Kidney (tissue), 14 donors: Measurements from ENCODE around the gene RGS14. TPM values are rescaled to one million over a fixed set of nuclear protein-coding genes. Genes with fewer than 3 reads are reported as not detected.

Experiments
- DNase-seq, 5 donors: peaks; one replicate each; pipeline ENCODE4 v3.0.0-alpha.2; 2013 to 2020
- FAIRE-seq: peaks from 2 replicates; lab custom pipeline; 2012; peaks lifted over from hg19 to GRCh38; lab: Jason Lieb, UNC
- H3K27ac ChIP-seq, 2 donors: one replicate each; pipeline ENCODE4 v1.7.0; 2013; ENCODE audit warnings: low read depth in 2 of 2, low read length in 2 of 2, inconsistent platforms in 1 of 2
- H3K27me3 ChIP-seq: one replicate; pipeline ENCODE4 v1.7.1; 2013; ENCODE audit warnings: low read length, inconsistent platforms; ENCODE audit not compliant: control insufficient read depth, insufficient read depth
- H3K36me3 ChIP-seq, 3 donors: one replicate each; pipeline versions ENCODE4 v1.7.0 to v1.7.1; 2013; ENCODE audit warnings: low read length in 3 of 3, control low read depth in 1 of 3, inconsistent platforms in 1 of 3; ENCODE audit not compliant: insufficient read depth in 3 of 3, control insufficient read depth in 2 of 3
- H3K4me1 ChIP-seq, 3 donors: one replicate each; pipeline versions ENCODE4 v1.7.0 to v1.7.1; 2013; ENCODE audit warnings: low read length in 3 of 3, inconsistent platforms in 1 of 3, low read depth in 1 of 3; ENCODE audit not compliant: control insufficient read depth in 2 of 3, insufficient read depth in 2 of 3
- H3K4me3 ChIP-seq, 3 donors: one replicate each; pipeline versions ENCODE4 v1.7.0 to v1.8.1; 2013; ENCODE audit warnings: low read length in 3 of 3, control low read depth in 1 of 3, inconsistent platforms in 1 of 3
- H3K9ac ChIP-seq, 3 donors: one replicate each; pipeline versions ENCODE4 v1.7.0 to v1.7.1; 2013; ENCODE audit warnings: low read length in 3 of 3, control low read depth in 1 of 3, inconsistent platforms in 1 of 3
- H3K9me3 ChIP-seq, 3 donors: one replicate each; pipeline versions ENCODE4 v1.7.0 to v1.7.1; 2013; ENCODE audit warnings: low read length in 3 of 3, control low read depth in 1 of 3, inconsistent platforms in 1 of 3; ENCODE audit not compliant: control insufficient read depth in 2 of 3, insufficient read depth in 1 of 3
- CTCF ChIP-seq: IDR thresholded peaks from 3 replicates; pipeline ENCODE4 v1.5.1; 2012; ENCODE audit warnings: mild to moderate bottlenecking, moderate library complexity, borderline replicate concordance; ENCODE audit not compliant: insufficient read depth; ENCODE audit errors: extremely low read depth
- intact Hi-C: fragments of 100-400 bp; cut with DNase I; formaldehyde crosslinking; loops from one replicate; pipeline ENCODE4 v1.11.1; 2022
- polyA plus RNA-seq: library from polyadenylated mRNA; stranded (reverse); fragments of 350-450 nt; fragmentation: Illumina TruSeq; extraction: RNeasy Lipid Tissue Mini Kit (QIAGEN cat#74804); gene quantifications from one replicate; pipeline ENCODE4 v1.2.3, GENCODE V29; 2014; ENCODE audit warnings: low read depth, low replicate concordance; ENCODE audit not compliant: insufficient read depth
- total RNA-seq: library from RNA; stranded (reverse); fragmentation: NEBNext Ultra II Directional; extraction: Animal tissue kit (Norgen Biotek cat#: 25700); gene quantifications from one replicate; pipeline ENCODE4 v1.2.1, GENCODE V29; 2021
- donor health status: control.
- donor health status: control.
- donor health status: control.
- donor health status: control.
- donor health status: control.
- donor health status: DM: yes; HTN: yes; CAD: no.
- donor health status: Normal renal cell carcinoma (clear cell type).

The RGS14 gene
- total and polyA plus RNA-seq, 2 donors from 2014 or later, result 28.4 to 56.3 TPM

DNA sequence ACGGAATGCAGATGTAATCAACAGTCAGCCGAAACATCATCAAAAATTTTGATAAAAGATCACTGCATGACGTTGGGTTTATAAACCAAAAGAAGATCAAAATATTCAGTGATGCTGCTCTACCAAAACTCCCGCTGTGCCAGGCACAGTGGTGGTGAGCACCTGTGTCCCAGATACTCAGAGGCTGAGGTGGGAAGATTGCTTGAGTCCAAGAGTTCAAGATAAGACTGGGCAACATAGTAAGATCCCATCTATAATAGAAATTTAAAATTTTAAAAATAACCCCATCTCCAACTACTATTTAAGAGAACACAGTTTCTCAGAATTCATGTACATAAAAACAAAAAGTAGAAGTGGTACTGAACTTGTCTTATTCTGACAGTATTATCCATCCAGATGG, 10.0 kb upstream of the RGS14 start:
- Histone ChIP-seq H3K9ac (no peak overlapping the region), H3K4me3 (no peak overlapping the region), H3K4me1 (peaks cover 4 to 19% (median 13%) of the 10 kb centered on the region in 3 donors), H3K36me3 (peaks cover 0 to 7% (median 5%) of the 10 kb centered on the region in 3 donors), H3K27me3 (no peaks in the 10 kb centered on the region), H3K27ac (no peak overlapping the region), H3K9me3 (no peaks in the 10 kb centered on the region)
- FAIRE-seq (no peak), DNase-seq (no peak)
- no peak for TF ChIP-seq CTCF
- intact Hi-C loops, result no loop called here

DNA sequence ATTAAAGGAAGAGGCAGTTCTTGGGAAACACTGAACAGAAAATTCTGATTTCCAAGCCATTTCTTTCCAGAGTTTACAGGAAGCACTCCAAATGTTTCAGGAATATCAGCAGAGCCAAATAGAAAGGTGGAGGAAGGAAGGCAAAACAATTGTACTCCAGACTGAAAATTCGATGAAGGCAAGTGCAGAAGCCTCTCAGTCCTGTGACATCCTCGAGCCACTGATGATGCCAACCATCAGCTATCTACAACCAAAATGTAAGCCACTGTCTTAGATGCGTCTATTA, 8.4 kb upstream of the RGS14 start:
- no peak for FAIRE-seq
- Histone ChIP-seq H3K9me3 (no peaks in the 10 kb centered on the region), H3K9ac (no peak overlapping the region), H3K36me3 (peaks cover 0 to 7% (median 5%) of the 10 kb centered on the region in 3 donors), H3K4me3 (no peak overlapping the region), H3K27me3 (no peaks in the 10 kb centered on the region), H3K4me1 (peaks cover 4 to 19% (median 13%) of the 10 kb centered on the region in 3 donors), H3K27ac (no peak overlapping the region)
- intact Hi-C loops, result no loop called here
- DNase-seq, result no peak
- TF ChIP-seq CTCF, result no peak

GRCh38 chr5:177349762-177350161, 8.0 kb upstream of the RGS14 start:
- peaks cover 4 to 19% (median 13%) of the 10 kb centered on the region in 3 donors for H3K4me1 ChIP-seq
- H3K4me3 ChIP-seq, result peak overlapping the region in 2 of 3 donors; percentile 99 to 100
- no peaks in the 10 kb centered on the region for H3K9me3 ChIP-seq
- no peak overlapping the region for H3K9ac ChIP-seq
- FAIRE-seq, result no peak
- H3K27ac ChIP-seq, result no peak overlapping the region
- no peak for TF ChIP-seq CTCF
- intact Hi-C loops, result no loop called here
- H3K27me3 ChIP-seq, result no peaks in the 10 kb centered on the region
- H3K36me3 ChIP-seq, result peaks cover 0 to 7% (median 5%) of the 10 kb centered on the region in 3 donors
- DNase-seq, result peak in 1 of 5 donors; percentile 28
